ENCODE results near the gene TRAP1.

DNA sequence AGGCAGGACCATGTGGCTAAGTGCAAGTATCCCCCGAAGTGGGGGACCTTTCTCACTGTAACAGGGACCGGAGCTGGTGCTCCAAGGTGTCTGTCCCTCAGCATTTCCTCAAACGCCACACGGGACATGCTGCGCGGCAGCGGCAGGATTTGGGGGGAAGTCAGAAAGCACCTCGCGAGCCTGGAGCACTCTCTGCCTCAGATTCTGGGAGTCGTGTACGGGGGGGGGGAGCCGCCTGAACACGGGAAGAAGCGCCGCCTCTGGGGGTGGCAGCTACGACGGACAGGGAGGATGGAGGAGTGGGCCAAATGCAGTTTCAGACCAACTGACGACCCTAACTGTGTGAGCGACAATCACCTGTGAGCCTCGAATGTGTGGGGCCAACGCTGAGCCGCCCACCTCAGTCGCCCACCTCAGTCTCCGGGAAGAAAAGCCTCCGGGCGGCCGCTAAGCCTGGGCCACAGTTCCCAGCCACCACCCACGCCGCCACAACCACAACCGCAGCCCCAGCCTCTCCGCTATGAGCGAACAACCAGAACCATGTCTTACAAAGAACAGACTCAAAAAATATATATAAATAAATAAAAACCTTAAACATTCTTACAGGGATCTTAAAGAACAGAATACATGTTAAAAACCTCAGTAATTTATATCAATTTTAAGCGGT lies 8.8 kb upstream of the TRAP1 start:
- TF ChIP-seq POLR2AphosphoS5 (IDR thresholded peaks at IDR 0.05; ENCODE audit: low read depth, low read length) (no peak), SIN3A (IDR thresholded peaks at IDR 0.05; ENCODE audit: borderline replicate concordance, insufficient read depth, low read depth, low read length) (no peak), TCF7L2 (IDR thresholded peaks at IDR 0.05; ENCODE audit: low read depth, low read length) (no peak)
- TF ChIP-seq, protein P1, sequence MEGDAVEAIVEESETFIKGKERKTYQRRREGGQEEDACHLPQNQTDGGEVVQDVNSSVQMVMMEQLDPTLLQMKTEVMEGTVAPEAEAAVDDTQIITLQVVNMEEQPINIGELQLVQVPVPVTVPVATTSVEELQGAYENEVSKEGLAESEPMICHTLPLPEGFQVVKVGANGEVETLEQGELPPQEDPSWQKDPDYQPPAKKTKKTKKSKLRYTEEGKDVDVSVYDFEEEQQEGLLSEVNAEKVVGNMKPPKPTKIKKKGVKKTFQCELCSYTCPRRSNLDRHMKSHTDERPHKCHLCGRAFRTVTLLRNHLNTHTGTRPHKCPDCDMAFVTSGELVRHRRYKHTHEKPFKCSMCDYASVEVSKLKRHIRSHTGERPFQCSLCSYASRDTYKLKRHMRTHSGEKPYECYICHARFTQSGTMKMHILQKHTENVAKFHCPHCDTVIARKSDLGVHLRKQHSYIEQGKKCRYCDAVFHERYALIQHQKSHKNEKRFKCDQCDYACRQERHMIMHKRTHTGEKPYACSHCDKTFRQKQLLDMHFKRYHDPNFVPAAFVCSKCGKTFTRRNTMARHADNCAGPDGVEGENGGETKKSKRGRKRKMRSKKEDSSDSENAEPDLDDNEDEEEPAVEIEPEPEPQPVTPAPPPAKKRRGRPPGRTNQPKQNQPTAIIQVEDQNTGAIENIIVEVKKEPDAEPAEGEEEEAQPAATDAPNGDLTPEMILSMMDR (IDR thresholded peaks at IDR 0.05): no peak

All from Panc1 (cell line).